Choroid plexus epithelial cell (primary cell): ENCODE results near the gene UNC13D.

ENCODE experiments used
- DNase-seq: peaks from one replicate; pipeline ENCODE4 v3.0.0-alpha.2; 2010; ENCODE audit warnings: low read depth
- H3K4me3 ChIP-seq: 2 replicates; pipeline ENCODE4 v1.5.1; 2011; ENCODE audit warnings: low read depth, mild to moderate bottlenecking, control low read depth, low read length, moderate library complexity
- TF ChIP-seq, protein P1 (sequence below): conservative IDR thresholded peaks from 2 replicates; pipeline ENCODE4 v1.5.1; 2011; ENCODE audit warnings: low read depth, mild to moderate bottlenecking, control low read depth, inconsistent platforms, low read length, moderate library complexity

Gene UNC13D

DNA sequence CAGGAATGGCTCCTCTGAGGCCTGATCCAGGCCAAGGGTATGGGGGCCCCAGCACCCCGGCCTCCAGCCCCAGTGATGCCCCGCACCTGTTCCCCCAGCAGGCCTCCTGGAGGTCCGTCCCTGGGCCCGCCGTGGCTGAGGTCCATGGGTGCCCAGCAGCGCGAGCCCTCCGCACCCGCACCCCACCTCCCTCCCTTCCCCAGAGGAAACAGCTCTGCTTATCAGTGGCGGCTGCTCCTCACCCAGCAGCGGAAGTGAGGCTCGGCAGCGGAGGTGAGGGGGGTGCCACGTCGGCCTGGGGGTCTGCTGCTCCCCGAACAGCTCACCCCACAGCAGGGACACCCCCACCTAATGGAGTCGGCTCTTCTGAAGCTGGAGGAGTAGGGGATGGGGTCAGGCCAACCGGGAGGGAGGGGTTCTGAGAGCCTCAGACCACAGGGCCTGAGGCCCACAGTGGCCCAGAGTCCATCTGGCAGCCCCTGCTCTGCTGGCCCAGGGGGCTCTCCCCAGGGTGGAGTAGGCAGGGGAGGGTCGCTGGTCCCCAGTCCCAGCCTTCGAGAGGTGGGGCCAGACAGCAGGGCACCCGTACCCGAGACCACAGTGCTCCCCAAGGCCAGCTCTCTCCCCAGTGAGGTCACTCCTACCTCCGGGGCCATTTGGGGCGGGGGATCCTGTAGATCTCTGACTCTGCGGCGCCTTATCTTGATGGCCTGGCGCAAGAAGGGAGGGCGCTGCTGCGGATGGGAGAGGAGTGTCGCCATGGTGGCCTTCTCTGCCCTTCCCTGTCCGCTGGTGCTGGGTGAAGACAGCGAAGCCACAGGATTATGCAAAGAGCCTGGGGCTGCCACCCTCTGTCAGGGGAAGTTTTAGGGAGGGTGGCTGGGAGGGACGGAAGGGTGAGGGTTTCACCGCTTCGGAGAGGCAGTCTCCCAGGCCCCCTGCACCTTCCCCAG lies at the start of gene UNC13D:
Gene UNC13D (minus strand): TSS at position 828 of the 953 bp plus-strand sequence. CDS start 67 bp downstream, at position 761.
- DNase-seq = no peak
- H3K4me3 ChIP-seq = no peak within 1 kb of the TSS

DNA sequence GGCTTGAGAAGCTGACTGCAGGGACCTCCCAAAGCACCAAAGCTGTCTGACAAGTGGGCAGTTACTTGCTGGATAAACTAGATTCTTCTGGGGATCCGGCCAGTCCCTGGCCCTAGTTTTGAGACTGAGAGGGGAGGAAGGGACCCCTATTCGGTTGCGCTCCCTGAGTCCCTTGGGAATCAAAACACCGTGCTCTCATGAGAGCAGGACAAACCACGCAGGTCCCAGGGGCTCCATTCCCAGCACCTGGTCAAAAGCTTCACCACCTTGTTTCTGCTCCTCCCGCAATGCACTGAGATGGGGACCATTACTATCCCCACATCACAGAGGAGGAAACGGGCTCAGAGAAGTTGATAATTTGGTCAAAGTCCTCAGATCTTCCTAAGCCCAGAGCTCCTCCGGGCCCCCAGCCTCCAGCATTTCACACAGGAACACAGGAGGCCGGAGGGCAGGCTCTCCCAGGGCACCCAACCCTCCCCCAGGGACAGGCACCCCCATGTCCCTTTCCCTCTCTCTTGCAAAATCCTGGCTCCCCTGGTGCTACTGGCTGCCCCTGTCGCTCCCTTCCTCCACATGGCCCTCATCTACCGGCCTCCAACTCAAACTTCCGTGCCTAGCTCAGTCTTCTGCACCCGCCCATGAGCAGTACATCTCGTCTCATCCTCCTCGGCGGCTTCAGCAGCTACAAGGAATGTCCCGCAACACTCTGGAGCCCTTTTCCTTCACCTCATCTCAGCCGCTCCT lies 49.3 kb upstream of the UNC13D start:
- TF ChIP-seq, protein P1, sequence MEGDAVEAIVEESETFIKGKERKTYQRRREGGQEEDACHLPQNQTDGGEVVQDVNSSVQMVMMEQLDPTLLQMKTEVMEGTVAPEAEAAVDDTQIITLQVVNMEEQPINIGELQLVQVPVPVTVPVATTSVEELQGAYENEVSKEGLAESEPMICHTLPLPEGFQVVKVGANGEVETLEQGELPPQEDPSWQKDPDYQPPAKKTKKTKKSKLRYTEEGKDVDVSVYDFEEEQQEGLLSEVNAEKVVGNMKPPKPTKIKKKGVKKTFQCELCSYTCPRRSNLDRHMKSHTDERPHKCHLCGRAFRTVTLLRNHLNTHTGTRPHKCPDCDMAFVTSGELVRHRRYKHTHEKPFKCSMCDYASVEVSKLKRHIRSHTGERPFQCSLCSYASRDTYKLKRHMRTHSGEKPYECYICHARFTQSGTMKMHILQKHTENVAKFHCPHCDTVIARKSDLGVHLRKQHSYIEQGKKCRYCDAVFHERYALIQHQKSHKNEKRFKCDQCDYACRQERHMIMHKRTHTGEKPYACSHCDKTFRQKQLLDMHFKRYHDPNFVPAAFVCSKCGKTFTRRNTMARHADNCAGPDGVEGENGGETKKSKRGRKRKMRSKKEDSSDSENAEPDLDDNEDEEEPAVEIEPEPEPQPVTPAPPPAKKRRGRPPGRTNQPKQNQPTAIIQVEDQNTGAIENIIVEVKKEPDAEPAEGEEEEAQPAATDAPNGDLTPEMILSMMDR = no peak
- no peak for DNase-seq
- H3K4me3 ChIP-seq = no peak overlapping the region

More for the DNA sequence above, at the start of gene UNC13D:
- TF ChIP-seq, protein P1 = no peak

DNA sequence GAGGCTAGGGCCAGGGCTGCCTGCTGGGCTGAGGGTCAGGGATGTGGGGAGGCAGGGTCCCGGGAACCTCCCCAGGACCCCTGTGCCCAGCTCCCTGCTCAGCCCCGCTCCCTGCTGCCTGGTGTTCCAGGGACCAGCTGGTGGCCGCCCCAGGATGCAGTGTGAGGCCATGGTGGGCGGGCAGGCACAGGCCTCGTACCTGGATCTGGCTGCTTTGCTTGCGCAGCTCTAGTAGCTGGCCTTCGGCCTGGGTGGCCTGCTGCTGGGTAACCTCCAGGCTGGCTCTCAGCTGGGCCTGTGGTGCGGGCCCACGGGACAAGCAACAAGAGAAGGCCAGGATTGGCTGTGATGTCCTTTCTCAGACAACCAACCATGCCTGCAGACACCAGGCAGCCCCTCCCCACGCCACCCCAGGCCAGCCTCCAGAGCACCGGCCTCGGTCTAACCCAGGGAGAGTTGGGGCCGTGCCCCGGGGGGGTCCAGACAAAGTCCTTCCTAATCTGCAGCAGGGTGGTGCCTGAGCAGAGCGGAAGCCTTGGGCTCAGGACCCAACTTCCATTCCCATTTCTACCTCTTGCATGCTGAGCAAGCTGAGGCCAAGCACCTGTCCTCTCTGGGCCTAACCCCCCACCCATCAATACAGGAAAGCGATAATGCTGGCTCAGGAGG lies 48.5 kb upstream of the UNC13D start:
- TF ChIP-seq, protein P1 = no peak
- DNase-seq = no peak
- no peak overlapping the region for H3K4me3 ChIP-seq

DNA sequence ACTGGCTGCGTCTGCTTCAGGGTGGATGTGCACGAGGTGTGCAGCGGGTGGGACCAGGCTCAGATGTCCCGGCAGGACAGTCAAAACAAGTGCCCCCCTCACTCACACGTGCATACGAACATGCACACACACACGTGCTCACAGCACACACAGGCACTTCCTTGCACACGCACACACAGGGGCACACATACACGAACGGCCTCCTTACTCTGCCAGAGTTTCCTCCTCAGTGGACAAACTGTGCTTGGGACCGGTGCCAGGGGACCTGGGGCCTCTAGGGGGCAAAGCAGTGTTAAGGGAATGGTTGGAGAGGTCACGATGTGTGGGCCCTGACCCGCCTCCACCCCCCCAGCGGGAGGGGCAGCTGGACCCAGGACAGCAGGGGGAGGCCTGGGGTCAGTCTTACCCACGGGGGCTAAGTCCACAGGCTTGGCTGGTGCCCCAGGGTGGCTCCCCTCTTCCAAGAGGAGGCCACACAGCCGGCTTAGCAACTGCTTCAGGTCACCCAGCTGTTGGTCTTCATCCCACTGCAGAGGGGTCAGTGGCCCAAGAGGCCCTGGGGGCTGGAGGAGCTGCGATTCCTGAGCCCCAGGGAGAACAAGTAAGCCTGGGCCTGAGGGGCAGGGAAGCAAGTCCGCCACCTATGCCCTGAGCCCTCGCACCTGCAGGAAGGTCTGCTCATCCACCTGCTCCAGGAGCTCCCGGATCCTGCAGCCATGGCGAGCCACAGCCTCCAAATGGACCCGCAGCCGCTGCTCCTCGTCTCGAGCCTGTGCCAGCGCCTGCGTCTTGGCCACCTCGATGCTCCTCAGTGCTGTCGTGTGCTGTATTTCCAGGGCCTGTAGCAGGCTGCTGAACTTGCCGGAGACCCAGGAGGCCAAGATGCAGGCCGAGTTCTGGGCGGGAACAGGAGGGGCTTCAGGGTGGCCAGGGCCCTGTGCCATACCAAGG lies 47.7 kb upstream of the UNC13D start:
- no peak overlapping the region for H3K4me3 ChIP-seq
- DNase-seq = no peak
- TF ChIP-seq, protein P1 = no peak

DNA sequence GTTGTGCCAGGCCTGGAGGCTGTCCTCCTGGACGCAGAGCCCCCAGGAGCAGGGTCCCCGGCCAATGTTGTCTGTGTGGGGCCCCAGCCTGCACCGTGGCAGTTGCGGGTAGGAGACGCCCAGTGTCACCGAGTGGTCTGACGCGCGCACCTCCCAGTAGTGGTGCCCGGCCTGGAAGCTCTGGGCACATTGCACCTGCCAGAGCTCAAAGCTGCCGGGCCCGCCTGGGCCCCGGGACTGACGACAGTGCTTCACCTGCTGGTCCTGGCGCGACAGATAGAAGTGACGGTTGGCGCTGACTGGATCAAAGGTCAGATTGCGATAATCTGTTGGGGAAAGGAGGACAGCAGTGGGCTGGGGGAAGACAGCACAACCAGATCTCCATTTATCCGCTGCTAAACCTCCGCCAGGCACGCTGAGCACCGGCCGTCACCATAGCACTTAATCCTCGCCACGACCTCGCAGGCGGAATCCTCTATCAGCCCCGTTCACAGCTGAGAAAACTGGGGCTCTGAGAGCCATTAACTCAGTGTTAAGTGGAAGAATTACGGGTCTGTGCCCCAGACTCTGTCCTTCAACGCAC lies 46.9 kb upstream of the UNC13D start:
- TF ChIP-seq, protein P1 = no peak
- DNase-seq = no peak
- no peak overlapping the region for H3K4me3 ChIP-seq
